WTC11 (cell line): ENCODE results near the gene EPS8L2. TPM values are rescaled to one million over a fixed set of nuclear protein-coding genes. Genes with fewer than 3 reads are reported as not detected.

ENCODE experiments used
- ATAC-seq: fragments of 200-7000 bp; cut with Tn5 transposase; 2 replicates; pipeline ENCODE4 v1.10.0; 2021; ENCODE audit warnings: mild to moderate bottlenecking, moderate library complexity
- CTCF ChIA-PET: fragments of 300-600 bp; sonication (Branson Sonifier 250); formaldehyde crosslinking; loops from one replicate; lab custom pipeline; 2021; ENCODE audit warnings: antibody characterized with exemption; lab: Charles Lee
- POLR2A ChIA-PET: fragments of 350-600 bp; sonication (Branson Sonifier 250); formaldehyde crosslinking; loops from one replicate; lab custom pipeline; 2021; ENCODE audit warnings: antibody characterized with exemption; lab: Charles Lee
- DNase-seq: peaks from one replicate; pipeline ENCODE4 v3.0.0; 2021; ENCODE audit warnings: low spot score
- H3K27ac Mint-ChIP-seq: 2 replicates; pipeline ENCODE4 v1.8.0; 2021; ENCODE audit warnings: mixed read lengths
- H3K27me3 Mint-ChIP-seq: 2 replicates; pipeline ENCODE4 v1.8.0; 2021; ENCODE audit warnings: low read depth, mild to moderate bottlenecking, moderate library complexity, mixed read lengths
- H3K36me3 Mint-ChIP-seq: 2 replicates; pipeline ENCODE4 v1.8.0; 2021; ENCODE audit warnings: mixed read lengths
- H3K4me1 Mint-ChIP-seq: 2 replicates; pipeline ENCODE4 v1.8.0; 2022; ENCODE audit warnings: mixed read lengths
- H3K4me3 Mint-ChIP-seq: 2 replicates; pipeline ENCODE4 v1.8.0; 2021; ENCODE audit warnings: mild to moderate bottlenecking, moderate library complexity, mixed read lengths
- H3K9me3 Mint-ChIP-seq: 2 replicates; pipeline ENCODE4 v1.8.0; 2021; ENCODE audit warnings: mixed read lengths
- CBFB ChIP-seq: sonication (generic); formaldehyde crosslinking; IDR thresholded peaks from 2 replicates; pipeline ENCODE4 v1.8.1; 2022; ENCODE audit warnings: mild to moderate bottlenecking, low read depth, missing genetic modification reagents
- FOXK1 ChIP-seq: sonication (generic); formaldehyde crosslinking; IDR thresholded peaks from 2 replicates; pipeline ENCODE4 v1.8.0; 2022; ENCODE audit warnings: mild to moderate bottlenecking, moderate library complexity, missing genetic modification reagents
- HMGA2 ChIP-seq: fragments of 250-450 bp; sonication (Bioruptor Pico); IDR thresholded peaks from 2 replicates; pipeline ENCODE4 v1.4.0; 2021; ENCODE audit warnings: mild to moderate bottlenecking, moderate library complexity
- IRF2 ChIP-seq: sonication (generic); formaldehyde crosslinking; IDR thresholded peaks from 2 replicates; pipeline ENCODE4 v1.8.0; 2022; ENCODE audit warnings: low read depth, missing genetic modification reagents, borderline replicate concordance
- JAZF1 ChIP-seq: fragments of 250-450 bp; sonication (Bioruptor Pico); IDR thresholded peaks from 2 replicates; pipeline ENCODE4 v1.9.0; 2021; ENCODE audit warnings: moderate library complexity, mild to moderate bottlenecking, inconsistent platforms
- NFATC4 ChIP-seq: fragments of 250-450 bp; sonication (Bioruptor Pico); IDR thresholded peaks from 2 replicates; pipeline ENCODE4 v1.9.0; 2021; ENCODE audit warnings: mild to moderate bottlenecking
- TEAD4 ChIP-seq: sonication (generic); formaldehyde crosslinking; IDR thresholded peaks from 2 replicates; pipeline ENCODE4 v1.8.0; 2022; ENCODE audit warnings: mild to moderate bottlenecking, missing genetic modification reagents
- ZNF219 ChIP-seq: sonication (generic); formaldehyde crosslinking; IDR thresholded peaks from 2 replicates; pipeline ENCODE4 v1.8.0; 2023; ENCODE audit warnings: missing genetic modification reagents, mild to moderate bottlenecking, borderline replicate concordance
- ZNF671 ChIP-seq: fragments of 250-450 bp; sonication (Bioruptor Pico); IDR thresholded peaks from 2 replicates; pipeline ENCODE4 v1.8.0; 2021; ENCODE audit warnings: mild to moderate bottlenecking
- total RNA-seq: library from RNA; stranded (reverse); gene quantifications from 3 replicates; pipeline ENCODE4 v1.2.3, GENCODE V29; 2021
- TF ChIP-seq, protein P1 (sequence below): sonication (generic); formaldehyde crosslinking; IDR thresholded peaks from 2 replicates; pipeline ENCODE4 v1.8.0; 2023; ENCODE audit warnings: missing genetic modification reagents, mild to moderate bottlenecking, borderline replicate concordance
- TF ChIP-seq, protein P2 (sequence below): fragments of 250-450 bp; sonication (Bioruptor Pico); IDR thresholded peaks from 2 replicates; pipeline ENCODE4 v1.9.0; 2021; ENCODE audit warnings: mild to moderate bottlenecking, borderline replicate concordance
- TF ChIP-seq, protein P3 (sequence below): fragments of 250-450 bp; sonication (Bioruptor Pico); conservative IDR thresholded peaks from 2 replicates; pipeline ENCODE4 v1.9.0; 2021; ENCODE audit warnings: mild to moderate bottlenecking
- TF ChIP-seq, protein P4 (sequence below): sonication (generic); formaldehyde crosslinking; IDR thresholded peaks from 2 replicates; pipeline ENCODE4 v1.8.1; 2023; ENCODE audit warnings: mild to moderate bottlenecking, missing genetic modification reagents
- TF ChIP-seq, protein P5 (sequence below): sonication (generic); formaldehyde crosslinking; IDR thresholded peaks from 2 replicates; pipeline ENCODE4 v1.8.0; 2023; ENCODE audit warnings: mild to moderate bottlenecking, missing genetic modification reagents
- TF ChIP-seq, protein P6 (sequence below): sonication (generic); formaldehyde crosslinking; IDR thresholded peaks from 2 replicates; pipeline ENCODE4 v1.8.1; 2022; ENCODE audit warnings: mild to moderate bottlenecking, moderate library complexity, missing genetic modification reagents

Gene EPS8L2
- total RNA-seq, 1 experiment from 2014 or later = 51.6 TPM

DNA sequence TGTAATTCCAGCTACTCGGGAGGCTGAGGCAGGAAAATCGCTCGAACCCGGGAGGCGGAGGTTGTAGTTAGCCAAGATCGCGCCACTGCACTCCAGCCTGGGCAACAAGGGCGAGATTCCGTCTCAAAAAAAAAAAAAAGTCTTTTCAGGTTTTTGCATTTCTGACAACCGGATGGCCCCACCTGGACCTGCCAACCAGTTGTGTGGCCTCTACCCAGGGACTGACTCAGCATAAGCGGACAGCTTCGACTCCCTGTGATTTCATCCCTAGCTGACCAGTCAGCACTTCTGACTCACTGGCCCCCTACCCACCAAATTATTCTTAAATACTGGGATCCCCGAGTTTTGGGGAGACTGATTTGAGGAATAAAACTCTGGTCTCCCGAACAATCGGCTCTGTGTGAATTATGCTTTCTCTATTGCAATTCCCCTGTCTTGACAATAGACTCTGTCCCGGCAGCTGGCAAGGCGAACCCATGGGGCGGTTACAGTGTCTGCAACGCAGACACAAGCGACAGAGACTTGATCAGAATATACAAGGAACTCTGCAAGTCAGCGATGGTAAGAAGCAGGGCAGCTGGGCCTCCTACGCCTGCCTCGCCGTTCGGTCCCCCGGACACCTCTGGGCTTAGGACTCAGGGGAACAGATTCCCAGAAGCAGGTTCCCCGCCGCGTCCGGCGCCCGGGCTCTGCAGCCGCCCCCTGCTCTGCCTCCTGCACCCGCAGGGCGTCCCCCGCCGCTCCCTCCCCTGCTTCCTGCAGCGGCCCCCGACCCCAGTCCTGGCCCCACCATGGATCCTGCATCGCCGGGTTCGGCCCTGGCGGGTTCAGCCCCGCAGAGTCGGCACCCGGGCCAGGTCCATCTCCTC, 40.5 kb downstream of the EPS8L2 start (continued):
- TF ChIP-seq, protein P1, sequence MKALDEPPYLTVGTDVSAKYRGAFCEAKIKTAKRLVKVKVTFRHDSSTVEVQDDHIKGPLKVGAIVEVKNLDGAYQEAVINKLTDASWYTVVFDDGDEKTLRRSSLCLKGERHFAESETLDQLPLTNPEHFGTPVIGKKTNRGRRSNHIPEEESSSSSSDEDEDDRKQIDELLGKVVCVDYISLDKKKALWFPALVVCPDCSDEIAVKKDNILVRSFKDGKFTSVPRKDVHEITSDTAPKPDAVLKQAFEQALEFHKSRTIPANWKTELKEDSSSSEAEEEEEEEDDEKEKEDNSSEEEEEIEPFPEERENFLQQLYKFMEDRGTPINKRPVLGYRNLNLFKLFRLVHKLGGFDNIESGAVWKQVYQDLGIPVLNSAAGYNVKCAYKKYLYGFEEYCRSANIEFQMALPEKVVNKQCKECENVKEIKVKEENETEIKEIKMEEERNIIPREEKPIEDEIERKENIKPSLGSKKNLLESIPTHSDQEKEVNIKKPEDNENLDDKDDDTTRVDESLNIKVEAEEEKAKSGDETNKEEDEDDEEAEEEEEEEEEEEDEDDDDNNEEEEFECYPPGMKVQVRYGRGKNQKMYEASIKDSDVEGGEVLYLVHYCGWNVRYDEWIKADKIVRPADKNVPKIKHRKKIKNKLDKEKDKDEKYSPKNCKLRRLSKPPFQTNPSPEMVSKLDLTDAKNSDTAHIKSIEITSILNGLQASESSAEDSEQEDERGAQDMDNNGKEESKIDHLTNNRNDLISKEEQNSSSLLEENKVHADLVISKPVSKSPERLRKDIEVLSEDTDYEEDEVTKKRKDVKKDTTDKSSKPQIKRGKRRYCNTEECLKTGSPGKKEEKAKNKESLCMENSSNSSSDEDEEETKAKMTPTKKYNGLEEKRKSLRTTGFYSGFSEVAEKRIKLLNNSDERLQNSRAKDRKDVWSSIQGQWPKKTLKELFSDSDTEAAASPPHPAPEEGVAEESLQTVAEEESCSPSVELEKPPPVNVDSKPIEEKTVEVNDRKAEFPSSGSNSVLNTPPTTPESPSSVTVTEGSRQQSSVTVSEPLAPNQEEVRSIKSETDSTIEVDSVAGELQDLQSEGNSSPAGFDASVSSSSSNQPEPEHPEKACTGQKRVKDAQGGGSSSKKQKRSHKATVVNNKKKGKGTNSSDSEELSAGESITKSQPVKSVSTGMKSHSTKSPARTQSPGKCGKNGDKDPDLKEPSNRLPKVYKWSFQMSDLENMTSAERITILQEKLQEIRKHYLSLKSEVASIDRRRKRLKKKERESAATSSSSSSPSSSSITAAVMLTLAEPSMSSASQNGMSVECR (CRISPR knock-in tag) = no peak
- TF ChIP-seq, protein P2, sequence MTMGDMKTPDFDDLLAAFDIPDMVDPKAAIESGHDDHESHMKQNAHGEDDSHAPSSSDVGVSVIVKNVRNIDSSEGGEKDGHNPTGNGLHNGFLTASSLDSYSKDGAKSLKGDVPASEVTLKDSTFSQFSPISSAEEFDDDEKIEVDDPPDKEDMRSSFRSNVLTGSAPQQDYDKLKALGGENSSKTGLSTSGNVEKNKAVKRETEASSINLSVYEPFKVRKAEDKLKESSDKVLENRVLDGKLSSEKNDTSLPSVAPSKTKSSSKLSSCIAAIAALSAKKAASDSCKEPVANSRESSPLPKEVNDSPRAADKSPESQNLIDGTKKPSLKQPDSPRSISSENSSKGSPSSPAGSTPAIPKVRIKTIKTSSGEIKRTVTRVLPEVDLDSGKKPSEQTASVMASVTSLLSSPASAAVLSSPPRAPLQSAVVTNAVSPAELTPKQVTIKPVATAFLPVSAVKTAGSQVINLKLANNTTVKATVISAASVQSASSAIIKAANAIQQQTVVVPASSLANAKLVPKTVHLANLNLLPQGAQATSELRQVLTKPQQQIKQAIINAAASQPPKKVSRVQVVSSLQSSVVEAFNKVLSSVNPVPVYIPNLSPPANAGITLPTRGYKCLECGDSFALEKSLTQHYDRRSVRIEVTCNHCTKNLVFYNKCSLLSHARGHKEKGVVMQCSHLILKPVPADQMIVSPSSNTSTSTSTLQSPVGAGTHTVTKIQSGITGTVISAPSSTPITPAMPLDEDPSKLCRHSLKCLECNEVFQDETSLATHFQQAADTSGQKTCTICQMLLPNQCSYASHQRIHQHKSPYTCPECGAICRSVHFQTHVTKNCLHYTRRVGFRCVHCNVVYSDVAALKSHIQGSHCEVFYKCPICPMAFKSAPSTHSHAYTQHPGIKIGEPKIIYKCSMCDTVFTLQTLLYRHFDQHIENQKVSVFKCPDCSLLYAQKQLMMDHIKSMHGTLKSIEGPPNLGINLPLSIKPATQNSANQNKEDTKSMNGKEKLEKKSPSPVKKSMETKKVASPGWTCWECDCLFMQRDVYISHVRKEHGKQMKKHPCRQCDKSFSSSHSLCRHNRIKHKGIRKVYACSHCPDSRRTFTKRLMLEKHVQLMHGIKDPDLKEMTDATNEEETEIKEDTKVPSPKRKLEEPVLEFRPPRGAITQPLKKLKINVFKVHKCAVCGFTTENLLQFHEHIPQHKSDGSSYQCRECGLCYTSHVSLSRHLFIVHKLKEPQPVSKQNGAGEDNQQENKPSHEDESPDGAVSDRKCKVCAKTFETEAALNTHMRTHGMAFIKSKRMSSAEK (CRISPR knock-in tag) = 0 out of 2 replicates have a peak, but pooled peaks have one; percentile 15
- TF ChIP-seq CBFB = no peak

DNA sequence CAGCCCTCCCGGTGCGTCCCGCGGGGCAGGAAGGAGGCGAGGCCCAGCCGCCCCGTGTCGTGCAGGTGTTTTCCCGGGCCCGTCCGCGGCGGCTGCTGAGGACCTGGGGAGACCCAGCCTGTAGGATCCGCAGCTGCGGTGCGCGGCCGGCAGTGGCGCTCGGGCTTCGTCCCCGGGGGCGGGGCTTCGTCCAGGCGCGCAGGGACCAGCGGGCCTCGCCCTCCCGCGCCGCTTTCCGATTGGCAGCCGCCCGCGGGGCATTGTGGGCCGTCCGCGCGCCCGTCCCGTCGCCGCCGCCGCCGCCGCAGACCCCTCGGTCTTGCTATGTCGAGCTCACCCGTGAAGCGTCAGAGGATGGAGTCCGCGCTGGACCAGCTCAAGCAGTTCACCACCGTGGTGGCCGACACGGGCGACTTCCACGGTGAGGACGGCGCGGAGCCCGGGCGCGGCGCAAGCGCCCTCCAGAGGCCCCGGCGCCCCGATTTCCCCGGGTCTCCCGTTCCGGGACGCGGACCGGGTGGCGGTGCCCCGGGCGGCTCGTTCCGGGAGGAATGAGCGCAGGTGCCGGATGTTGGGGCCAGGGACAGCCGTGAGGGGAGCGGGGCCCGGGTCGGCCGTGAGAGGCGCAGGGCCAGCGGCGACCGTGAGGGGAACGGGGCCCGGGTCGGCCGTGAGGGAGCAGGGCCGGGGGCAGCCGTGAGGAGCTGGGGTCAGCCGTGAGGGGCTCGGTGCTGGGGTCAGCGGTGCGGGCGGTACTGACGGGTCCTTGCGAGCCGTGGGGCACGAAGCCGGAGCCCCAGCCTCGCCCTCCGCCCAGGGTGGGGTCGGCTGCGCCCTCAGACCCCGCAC, 41.4 kb downstream of the EPS8L2 start, which contains the start of gene TALDO1:
TALDO1 (plus strand) TSS at position 307 of the 849 bp plus-strand sequence; CDS start at position 325, 18 bp downstream.
- peak; percentile 87 for ATAC-seq
- Mint-ChIP-seq H3K4me3 (peak within 1 kb of the TSS; percentile 80), H3K9me3 (no peaks in the 10 kb centered on the region), H3K36me3 (peaks cover 9% of the 10 kb centered on the region), H3K27me3 (no peaks in the 10 kb centered on the region), H3K4me1 (peaks cover 36% of the 10 kb centered on the region), H3K27ac (peak within 1 kb of the TSS; percentile 96)
- ChIA-PET CTCF (interaction anchor here (0.7 to 2.3 kb wide), 6 partner anchors 9 to 61 kb away, joined by 3 to 30 read pairs (median 6); partner anchors contain the start of gene GATD1), POLR2A (interaction anchor here (0.6 to 1.5 kb wide), 8 partner anchors 8 to 97 kb away, joined by 3 to 6 read pairs (median 4); partner anchors contain the start of gene GATD1)
- DNase-seq = peak; percentile 94
- TF ChIP-seq ZNF671 (CRISPR knock-in tag) (no peak), FOXK1 (CRISPR knock-in tag) (peak; percentile 86), ZNF219 (CRISPR knock-in tag) (no peak), TEAD4 (CRISPR knock-in tag) (peak; percentile 79), HMGA2 (no peak), JAZF1 (CRISPR knock-in tag) (no peak), NFATC4 (CRISPR knock-in tag) (no peak), IRF2 (CRISPR knock-in tag) (no peak)
- TF ChIP-seq, protein P3, sequence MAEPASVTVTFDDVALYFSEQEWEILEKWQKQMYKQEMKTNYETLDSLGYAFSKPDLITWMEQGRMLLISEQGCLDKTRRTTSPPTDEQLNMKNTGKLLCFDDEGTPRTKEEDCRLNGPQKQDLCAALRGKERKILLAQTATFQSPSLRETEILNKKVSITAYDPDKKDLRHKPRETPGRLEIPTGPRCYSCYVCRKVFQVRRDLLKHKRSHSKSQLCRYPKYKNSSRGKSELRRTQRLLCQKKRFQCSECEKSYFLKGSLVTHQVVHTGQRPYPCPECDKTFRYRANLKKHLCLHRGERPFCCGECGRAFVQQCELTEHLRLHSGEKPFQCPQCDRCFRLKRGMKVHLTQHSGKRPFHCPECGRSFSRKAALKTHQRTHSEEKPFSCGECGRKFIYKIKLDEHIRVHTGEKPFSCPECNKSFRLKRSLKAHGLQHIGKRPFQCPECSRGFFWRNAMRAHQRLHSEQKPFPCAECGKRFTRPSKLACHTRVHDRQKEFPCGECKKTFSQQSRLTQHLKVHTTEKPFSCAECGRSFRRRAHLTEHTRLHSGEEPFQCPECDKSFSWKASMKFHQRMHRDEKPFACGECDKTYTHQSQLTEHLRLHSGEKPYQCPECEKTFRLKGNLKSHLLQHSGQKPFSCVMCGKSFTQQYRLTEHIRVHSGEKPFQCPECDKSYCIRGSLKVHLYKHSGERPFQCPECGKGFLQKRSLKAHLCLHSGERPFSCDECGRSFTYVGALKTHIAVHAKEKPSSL (CRISPR knock-in tag) = no peak
- TF ChIP-seq, protein P4, sequence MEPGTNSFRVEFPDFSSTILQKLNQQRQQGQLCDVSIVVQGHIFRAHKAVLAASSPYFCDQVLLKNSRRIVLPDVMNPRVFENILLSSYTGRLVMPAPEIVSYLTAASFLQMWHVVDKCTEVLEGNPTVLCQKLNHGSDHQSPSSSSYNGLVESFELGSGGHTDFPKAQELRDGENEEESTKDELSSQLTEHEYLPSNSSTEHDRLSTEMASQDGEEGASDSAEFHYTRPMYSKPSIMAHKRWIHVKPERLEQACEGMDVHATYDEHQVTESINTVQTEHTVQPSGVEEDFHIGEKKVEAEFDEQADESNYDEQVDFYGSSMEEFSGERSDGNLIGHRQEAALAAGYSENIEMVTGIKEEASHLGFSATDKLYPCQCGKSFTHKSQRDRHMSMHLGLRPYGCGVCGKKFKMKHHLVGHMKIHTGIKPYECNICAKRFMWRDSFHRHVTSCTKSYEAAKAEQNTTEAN (CRISPR knock-in tag) = peak; percentile 65; the same call in 1 of the 2 replicates
- TF ChIP-seq, protein P5, sequence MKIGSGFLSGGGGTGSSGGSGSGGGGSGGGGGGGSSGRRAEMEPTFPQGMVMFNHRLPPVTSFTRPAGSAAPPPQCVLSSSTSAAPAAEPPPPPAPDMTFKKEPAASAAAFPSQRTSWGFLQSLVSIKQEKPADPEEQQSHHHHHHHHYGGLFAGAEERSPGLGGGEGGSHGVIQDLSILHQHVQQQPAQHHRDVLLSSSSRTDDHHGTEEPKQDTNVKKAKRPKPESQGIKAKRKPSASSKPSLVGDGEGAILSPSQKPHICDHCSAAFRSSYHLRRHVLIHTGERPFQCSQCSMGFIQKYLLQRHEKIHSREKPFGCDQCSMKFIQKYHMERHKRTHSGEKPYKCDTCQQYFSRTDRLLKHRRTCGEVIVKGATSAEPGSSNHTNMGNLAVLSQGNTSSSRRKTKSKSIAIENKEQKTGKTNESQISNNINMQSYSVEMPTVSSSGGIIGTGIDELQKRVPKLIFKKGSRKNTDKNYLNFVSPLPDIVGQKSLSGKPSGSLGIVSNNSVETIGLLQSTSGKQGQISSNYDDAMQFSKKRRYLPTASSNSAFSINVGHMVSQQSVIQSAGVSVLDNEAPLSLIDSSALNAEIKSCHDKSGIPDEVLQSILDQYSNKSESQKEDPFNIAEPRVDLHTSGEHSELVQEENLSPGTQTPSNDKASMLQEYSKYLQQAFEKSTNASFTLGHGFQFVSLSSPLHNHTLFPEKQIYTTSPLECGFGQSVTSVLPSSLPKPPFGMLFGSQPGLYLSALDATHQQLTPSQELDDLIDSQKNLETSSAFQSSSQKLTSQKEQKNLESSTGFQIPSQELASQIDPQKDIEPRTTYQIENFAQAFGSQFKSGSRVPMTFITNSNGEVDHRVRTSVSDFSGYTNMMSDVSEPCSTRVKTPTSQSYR = no peak
- TF ChIP-seq, protein P6, sequence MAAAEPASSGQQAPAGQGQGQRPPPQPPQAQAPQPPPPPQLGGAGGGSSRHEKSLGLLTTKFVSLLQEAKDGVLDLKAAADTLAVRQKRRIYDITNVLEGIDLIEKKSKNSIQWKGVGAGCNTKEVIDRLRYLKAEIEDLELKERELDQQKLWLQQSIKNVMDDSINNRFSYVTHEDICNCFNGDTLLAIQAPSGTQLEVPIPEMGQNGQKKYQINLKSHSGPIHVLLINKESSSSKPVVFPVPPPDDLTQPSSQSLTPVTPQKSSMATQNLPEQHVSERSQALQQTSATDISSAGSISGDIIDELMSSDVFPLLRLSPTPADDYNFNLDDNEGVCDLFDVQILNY = peak; percentile 85
